NCI-H187 treated with DMSO at 0.1 percent for 48 hours (cell line): ENCODE data around the gene NUDT19.
"Not testable (repeated sequence)": the region's sequence is repeated elsewhere in the genome, so short reads cannot be mapped to it uniquely, and the experiment has no call there.

Experiments
- DNase-seq: peaks from one replicate; lab custom pipeline; 2025; lab: John Stamatoyannopoulos, UW

Gene NUDT19

GRCh38 chr19:32675720-32676185, 15.9 kb upstream of the NUDT19 start, which contains the start of gene RGS9BP:
TSS of gene RGS9BP (plus strand) at chr19:32675848. CDS start at chr19:32676264, 416 bp downstream.
- peak; percentile 32 for DNase-seq

DNA sequence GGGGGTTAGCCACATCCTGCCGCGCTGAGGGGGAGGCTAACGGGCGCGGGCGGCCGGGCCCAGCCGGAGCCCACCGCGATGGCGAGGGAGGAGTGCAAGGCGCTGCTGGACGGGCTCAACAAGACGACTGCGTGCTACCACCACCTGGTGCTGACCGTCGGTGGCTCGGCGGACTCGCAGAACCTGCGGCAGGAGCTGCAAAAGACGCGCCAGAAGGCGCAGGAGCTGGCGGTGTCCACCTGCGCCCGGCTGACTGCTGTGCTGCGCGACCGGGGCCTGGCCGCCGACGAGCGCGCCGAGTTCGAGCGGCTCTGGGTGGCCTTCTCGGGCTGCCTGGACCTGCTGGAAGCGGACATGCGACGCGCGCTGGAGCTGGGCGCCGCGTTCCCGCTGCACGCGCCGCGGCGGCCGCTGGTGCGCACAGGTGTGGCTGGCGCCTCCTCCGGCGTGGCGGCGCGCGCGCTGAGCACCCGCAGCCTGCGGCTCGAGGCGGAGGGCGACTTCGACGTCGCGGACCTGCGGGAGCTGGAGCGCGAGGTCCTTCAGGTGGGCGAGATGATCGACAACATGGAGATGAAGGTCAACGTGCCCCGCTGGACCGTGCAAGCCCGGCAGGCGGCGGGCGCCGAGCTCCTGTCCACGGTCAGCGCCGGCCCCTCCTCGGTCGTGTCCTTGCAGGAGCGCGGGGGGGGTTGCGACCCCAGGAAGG, 15.3 kb upstream of the NUDT19 start:
- DNase-seq = no peak

DNA sequence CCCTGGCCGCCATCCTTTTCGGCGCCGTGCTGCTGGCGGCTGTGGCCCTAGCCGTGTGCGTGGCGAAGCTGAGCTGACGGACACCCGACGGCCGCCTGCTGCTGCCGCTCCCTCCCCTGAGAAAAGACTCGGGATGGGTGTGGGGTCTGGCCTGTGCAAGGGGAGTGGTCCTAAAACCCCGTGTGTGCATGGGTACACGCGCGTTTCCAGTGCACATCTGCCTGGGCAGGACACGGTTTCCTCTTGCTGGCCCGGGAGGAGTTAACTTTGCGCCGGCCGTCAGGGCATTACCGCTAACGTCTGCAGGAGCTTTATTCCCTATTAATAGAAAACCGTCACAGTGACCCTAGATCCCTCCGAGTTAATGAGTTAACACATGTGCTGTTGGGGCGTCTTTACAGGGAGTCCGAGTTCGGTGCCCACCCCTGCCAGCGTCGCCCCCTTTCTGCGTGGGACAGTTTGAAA, 14.7 kb upstream of the NUDT19 start:
- DNase-seq = no peak

GRCh38 chr19:32677657-32678056, 14.0 kb upstream of the NUDT19 start:
- no peak for DNase-seq

GRCh38 chr19:32680986-32681385, 10.6 kb upstream of the NUDT19 start:
- no peak for DNase-seq

- DNase-seq = no peak
Observed at GRCh38 chr19:32682317-32682716, 9.3 kb upstream of the NUDT19 start.

DNA sequence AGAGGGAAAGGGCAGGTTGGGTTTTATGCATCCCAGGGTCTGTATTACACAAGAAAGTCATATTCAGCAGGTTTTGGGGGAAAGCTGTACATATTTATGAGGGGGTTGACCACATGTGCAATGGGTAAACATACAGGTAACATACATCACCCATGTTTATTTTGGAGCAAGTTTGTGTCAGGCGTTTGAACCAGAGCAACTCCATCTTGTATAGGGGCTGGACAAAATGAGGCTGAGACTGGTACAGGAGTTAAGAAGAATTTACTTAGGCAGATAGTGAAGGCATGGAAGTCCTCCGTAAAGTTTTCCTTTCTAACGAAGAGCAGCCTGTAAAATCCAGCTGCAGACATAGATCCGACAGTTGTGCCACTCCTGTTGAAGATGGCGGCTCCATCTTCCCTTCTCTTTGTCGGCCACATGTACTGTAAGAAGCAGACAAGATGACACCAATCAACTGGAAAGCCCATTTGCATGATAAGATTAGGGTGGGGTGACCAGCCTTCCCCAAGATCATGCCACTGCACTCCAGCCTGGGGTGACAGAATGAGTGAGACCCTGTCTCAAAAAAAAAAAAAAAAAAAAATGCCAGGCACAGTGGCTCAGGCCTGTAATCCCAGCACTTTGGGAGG, 4.7 kb upstream of the NUDT19 start:
- DNase-seq = no peak

DNA sequence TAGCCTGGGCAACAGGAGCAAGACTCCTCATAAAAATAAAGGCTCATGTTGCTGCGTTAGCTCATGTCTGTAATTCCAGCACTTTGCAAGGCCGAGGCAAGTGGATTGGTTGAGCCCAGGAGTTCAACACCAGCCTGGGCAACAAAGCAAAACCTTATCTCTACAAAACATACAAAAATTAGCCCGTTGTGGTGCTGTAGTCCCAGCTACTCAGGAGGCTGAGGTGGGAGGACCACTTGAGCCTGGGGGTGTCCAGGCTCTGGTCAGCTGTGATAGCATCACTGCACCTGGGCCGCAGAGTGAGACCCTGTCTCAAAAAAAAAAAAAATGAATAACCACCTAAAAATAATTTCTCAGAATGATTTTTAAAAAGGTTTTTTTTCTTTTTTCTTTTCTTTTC, 3.9 kb upstream of the NUDT19 start:
- DNase-seq = no peak

DNA sequence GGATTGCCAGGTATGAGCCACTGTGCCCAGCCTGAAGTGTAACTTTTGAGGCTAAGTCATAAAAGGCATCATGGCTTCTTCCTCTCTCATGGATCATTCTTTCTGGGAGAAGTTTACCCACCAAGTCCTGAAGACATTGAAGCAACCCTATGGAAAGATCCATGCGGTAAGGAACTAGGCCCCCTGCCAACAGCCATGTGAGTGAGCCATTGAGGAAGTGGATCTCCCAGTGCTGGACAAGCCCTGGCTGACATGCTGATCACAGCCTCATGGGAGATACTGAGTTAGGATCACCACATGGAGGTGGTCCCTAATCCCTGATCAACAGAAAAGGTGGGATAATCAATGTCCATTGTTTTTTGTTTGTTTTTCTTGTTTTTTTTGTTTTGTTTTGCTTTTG, 3.3 kb upstream of the NUDT19 start:
- no peak for DNase-seq

GRCh38 chr19:32691952-32692726, 518 bp downstream of the NUDT19 start:
- no peak for DNase-seq

GRCh38 chr19:32692727-32693061, 1.1 kb downstream of the NUDT19 start:
- DNase-seq = no peak

GRCh38 chr19:32693151-32694108, 1.8 kb downstream of the NUDT19 start:
- not testable (repeated sequence) for DNase-seq

DNA sequence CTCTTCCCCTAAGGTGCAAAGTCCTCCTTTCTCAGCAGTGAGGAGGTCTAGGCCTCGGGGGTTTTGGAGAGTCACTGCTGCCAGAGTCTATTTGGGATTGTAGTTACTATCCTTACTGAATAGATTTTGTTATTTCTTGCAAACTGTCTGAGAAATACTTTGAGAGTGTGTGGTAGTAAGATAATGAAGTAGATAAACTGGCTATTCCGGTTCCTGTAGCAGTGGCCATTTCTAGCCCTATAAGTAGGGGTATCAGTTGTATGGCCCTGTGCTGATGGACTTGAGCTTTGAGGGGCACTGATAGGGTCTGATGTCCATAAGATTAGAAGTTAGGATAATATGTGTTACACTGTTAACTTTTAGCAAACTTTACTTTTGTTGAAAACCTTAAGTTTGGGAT, 2.7 kb downstream of the NUDT19 start:
- not testable (repeated sequence) for DNase-seq

DNA sequence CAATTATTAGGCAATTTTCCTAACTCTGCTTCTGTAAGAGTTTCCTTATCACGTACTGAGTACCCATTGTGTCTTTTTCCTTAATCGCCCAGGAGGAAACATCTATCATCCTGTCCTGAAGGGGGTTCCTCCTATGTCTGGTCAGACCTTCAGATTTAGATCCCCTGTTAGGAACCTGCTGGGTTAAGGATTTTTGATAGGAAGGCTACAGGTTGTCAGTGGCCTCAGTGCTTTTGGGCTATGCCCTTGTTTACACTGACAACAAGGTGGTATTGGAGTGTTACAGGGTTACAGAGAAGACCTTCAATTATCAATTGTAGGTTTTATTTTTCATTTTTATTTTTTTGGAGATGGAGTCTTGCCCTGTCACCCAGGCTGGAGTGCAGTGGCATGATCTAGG, 3.2 kb downstream of the NUDT19 start:
- DNase-seq = not testable (repeated sequence)

DNA sequence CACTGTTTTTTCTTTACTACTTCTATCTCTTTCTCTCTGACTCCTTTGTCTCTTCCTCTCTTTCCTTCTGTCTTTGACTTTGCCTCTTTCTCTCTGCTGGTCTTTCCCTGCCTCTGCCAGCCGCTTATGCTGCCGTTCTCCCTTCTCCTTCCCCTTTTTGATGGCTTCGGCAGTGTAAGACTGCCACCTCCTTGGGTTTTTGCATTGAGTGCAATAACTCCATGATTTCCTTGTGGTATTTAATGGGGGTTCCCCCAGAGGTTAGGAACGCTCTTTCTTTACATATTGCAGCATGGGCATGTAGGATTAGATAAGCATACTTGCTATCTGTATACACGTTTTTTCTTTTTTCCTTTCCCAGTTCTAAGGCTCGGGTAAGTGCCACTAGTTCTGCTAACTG, 3.9 kb downstream of the NUDT19 start:
- DNase-seq = not testable (repeated sequence)

DNA sequence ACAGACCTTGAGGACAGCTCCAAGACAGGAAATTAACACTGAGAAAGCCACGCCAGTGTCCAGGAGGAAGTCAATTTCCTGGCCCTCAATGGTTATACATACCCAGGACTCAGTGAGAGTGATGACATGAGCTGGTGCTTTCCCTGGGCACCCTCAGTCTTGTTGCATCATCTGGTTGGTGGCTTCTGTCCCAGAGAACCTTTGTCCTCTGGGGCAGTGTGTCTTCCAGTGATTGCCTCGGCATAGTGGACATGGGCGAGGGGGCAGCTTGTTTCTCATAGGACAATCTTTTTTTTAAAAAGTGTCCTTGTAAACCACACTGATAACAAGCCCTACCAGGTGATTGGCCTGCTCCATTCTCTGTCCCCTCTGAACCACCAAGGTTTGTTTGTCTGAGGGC, 5.2 kb downstream of the NUDT19 start:
- DNase-seq = not testable (repeated sequence)

DNA sequence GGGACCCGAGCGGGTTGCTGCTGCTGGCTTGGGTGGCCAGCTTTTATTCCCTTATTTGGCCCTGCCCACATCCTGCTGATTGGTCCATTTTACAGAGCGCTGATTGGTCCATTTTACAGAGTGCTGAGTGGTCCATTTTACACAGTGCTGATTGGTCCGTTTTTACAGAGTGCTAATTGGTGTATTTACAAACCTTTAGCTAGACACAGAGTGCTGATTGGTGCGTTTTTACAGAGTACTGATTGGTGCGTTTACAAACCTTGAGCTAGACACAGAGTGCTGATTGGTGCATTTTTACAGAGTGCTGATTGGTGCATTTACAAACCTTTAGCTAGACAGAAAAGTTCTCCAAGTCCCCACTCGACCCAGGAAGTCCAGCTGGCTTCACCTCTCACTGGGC, 8.5 kb downstream of the NUDT19 start:
- not testable (repeated sequence) for DNase-seq

GRCh38 chr19:32702010-32702409, 10.4 kb downstream of the NUDT19 start:
- no peak for DNase-seq

DNA sequence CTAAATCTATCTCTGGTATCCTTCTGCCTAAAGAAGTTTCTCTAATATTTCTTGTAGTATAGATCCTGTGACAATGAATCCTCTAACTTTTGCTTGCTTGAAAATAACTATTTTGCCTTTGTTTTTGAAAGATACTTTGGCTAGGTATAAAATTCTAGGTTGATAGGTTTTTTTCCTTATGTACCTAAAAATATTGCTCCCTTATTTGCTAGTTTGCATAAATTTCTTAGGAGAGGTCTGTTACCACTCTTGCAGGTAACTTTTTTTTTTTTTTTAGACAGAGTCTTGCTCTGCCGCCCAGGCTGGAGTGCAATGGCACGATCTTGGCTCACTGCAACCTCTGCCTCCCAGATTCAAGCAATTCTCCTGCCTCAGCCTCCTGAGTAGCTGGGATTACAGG, 12.4 kb downstream of the NUDT19 start:
- DNase-seq = not testable (repeated sequence)

DNA sequence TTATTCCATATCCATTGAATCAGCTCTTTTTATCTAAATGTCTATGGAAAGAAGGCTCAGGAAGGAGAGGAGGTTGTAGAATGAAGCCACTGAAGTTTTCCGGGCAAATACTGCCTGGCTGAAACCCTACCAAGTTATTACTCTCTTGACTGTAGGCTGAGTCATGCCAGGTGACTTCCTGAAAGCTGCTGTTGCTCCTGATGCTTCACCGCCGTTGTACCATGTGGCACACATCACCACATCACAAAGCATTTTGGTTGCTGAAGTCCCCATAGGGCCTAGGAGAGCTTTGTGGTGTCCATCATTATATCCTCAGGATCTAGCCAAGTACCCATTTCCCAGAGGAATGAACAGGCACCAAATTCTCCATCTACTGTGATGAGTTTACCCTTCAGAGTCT, 16.8 kb downstream of the NUDT19 start:
- DNase-seq = no peak

- no peak for DNase-seq
Observed at GRCh38 chr19:32709032-32709431, 17.4 kb downstream of the NUDT19 start.

DNA sequence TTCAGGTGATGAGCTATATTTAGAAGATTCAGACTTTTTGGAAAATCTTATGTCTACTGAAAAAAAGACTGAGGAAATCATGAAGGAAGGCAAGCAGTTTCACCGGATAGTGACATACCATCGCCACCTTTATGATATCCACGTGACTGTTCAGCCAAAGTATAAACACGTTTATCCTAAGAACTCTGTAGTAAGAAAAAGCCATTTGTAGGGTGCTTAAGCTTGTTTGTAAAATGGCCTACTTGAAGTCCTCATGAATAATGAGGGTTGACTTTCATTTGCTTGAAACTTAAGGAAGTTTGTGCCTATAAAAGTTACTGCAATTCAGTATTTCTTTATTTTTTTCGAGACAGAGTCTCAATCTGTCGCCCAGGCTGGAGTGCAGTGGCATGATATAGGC, 20.1 kb downstream of the NUDT19 start:
- DNase-seq = no peak
